BE2C (cell line): ENCODE data around the gene TFDP2.
"Not testable (repeated sequence)": the region's sequence is repeated elsewhere in the genome, so short reads cannot be mapped to it uniquely, and the experiment has no call there.

Experiments
- DNase-seq: peaks from one replicate; pipeline ENCODE4 v3.0.0-alpha.2; 2020
- H3K27me3 ChIP-seq: fragments of 250-450 bp; sonication (Bioruptor Pico); 2 replicates; pipeline ENCODE4 v1.5.1; 2020; ENCODE audit warnings: mild to moderate bottlenecking
- H3K36me3 ChIP-seq: fragments of 250-450 bp; sonication (Bioruptor Pico); 2 replicates; pipeline ENCODE4 v1.5.1; 2020; ENCODE audit warnings: mild to moderate bottlenecking
- H3K4me1 ChIP-seq: fragments of 250-450 bp; sonication (Bioruptor Pico); 2 replicates; pipeline ENCODE4 v1.5.1; 2020
- H3K4me3 ChIP-seq: 2 replicates; pipeline ENCODE4 v1.5.1; 2011; ENCODE audit warnings: low read depth, low read length
- H3K9me3 ChIP-seq: fragments of 250-450 bp; sonication (Bioruptor Pico); 2 replicates; pipeline ENCODE4 v1.5.1; 2020
- TF ChIP-seq, protein P1 (sequence below): IDR thresholded peaks from 2 replicates; pipeline ENCODE4 v1.5.1; 2012; ENCODE audit warnings: mild to moderate bottlenecking, low read depth, low read length

Gene TFDP2

DNA sequence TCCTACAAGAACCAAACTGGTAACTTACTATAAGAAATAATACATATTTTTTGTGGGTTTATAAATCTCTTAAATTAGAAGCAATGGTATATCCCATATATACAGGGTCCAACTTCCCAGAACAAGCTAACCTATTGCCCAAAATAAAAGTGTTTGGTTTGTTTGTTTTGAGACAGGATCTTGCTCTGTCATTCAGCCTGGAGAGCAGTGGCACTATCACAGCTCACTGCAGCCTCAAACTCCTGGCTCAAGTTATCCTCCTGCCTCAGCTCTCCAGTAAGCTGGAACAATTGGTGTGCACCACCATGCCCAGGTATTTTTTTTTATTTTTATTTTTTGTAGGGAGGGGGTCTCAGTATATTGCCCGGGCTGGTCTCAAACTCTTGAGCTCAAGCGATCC lies 135.4 kb downstream of the TFDP2 start:
- H3K4me1 ChIP-seq: no peaks in the 10 kb centered on the region
- no peak for DNase-seq
- no peaks in the 10 kb centered on the region for H3K27me3 ChIP-seq
- H3K36me3 ChIP-seq: no peaks in the 10 kb centered on the region
- TF ChIP-seq, protein P1, sequence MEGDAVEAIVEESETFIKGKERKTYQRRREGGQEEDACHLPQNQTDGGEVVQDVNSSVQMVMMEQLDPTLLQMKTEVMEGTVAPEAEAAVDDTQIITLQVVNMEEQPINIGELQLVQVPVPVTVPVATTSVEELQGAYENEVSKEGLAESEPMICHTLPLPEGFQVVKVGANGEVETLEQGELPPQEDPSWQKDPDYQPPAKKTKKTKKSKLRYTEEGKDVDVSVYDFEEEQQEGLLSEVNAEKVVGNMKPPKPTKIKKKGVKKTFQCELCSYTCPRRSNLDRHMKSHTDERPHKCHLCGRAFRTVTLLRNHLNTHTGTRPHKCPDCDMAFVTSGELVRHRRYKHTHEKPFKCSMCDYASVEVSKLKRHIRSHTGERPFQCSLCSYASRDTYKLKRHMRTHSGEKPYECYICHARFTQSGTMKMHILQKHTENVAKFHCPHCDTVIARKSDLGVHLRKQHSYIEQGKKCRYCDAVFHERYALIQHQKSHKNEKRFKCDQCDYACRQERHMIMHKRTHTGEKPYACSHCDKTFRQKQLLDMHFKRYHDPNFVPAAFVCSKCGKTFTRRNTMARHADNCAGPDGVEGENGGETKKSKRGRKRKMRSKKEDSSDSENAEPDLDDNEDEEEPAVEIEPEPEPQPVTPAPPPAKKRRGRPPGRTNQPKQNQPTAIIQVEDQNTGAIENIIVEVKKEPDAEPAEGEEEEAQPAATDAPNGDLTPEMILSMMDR: no peak
- no peak overlapping the region for H3K4me3 ChIP-seq
- no peaks in the 10 kb centered on the region for H3K9me3 ChIP-seq

GRCh38 chr3:142013326-142013980 lies 135.9 kb downstream of the TFDP2 start:
- Histone ChIP-seq H3K4me3 (no peak overlapping the region), H3K27me3 (no peaks in the 10 kb centered on the region)
- DNase-seq: no peak

DNA sequence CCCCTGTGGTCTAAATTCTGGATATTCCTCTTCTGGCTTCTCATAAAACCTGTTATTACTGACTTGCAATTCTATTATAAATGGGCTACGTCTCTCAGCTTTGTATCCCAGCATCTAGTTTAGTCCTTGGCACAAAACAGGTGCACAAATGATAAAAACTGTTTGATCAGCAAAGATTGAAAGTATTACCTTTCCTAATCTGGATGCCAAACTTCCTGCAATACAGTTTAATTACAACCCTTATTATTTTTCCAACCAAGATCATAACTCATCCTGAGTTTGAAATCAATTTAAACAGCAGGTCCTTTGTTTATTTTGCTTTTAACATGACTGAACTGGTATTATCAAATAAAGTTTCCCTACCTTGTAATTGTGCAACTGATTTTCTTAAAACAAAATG lies 140.3 kb downstream of the TFDP2 start:
- no peaks in the 10 kb centered on the region for H3K36me3 ChIP-seq
- no peaks in the 10 kb centered on the region for H3K4me1 ChIP-seq
- no peak overlapping the region for H3K4me3 ChIP-seq
- TF ChIP-seq, protein P1: no peak
- no peaks in the 10 kb centered on the region for H3K27me3 ChIP-seq
- H3K9me3 ChIP-seq: no peaks in the 10 kb centered on the region
- no peak for DNase-seq

More at GRCh38 chr3:142013326-142013980, 135.9 kb downstream of the TFDP2 start:
- no peaks in the 10 kb centered on the region for H3K9me3 ChIP-seq
- H3K4me1 ChIP-seq: no peaks in the 10 kb centered on the region
- H3K36me3 ChIP-seq: no peaks in the 10 kb centered on the region
- TF ChIP-seq, protein P1: no peak

GRCh38 chr3:142007710-142008399 lies 141.5 kb downstream of the TFDP2 start:
- no peaks in the 10 kb centered on the region for H3K36me3 ChIP-seq
- no peak overlapping the region for H3K4me3 ChIP-seq
- H3K9me3 ChIP-seq: no peaks in the 10 kb centered on the region
- peak; percentile 77 for DNase-seq
- TF ChIP-seq, protein P1: no peak
- no peaks in the 10 kb centered on the region for H3K27me3 ChIP-seq
- no peaks in the 10 kb centered on the region for H3K4me1 ChIP-seq

DNA sequence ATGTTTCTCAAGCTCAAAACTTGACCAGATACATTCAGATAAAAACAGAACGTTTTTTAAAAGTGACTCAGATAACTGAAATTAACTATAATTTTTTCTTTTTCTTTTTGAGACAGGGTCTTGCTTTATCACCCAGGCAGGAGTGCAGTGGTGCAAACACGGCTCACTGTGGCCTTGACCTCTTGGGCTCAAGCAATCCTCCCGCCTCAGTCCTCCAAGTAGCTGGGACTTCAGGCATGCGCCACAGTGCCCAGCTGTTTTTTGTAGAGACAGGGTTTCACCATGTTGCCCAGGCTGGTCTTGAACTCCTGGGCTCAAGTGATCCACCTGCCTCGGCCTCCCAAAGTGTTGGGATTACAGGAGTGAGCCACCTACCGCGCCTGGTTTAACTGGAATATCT lies 144.4 kb downstream of the TFDP2 start:
- DNase-seq, H3K27me3 ChIP-seq, H3K36me3 ChIP-seq, H3K4me1 ChIP-seq, H3K9me3 ChIP-seq, H3K4me3 ChIP-seq: not testable (repeated sequence)

DNA sequence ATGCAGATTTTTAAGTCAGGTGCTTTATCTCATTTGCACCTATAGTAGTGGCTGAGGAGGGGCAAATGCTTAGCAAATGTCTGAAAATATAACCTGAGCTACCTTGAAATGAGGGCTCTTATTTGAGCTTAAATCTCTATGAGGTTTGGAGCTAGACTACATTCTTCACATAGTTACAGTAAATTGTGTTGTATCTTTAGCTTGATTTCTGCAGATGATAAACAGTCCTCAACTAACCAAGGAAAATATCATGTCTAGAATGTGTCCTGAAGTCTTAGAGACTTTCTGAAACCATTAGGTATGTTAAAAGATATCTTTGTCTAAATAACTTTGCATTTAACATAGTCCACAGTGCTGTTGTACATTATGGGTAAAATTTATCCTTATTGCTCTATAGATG lies 145.3 kb downstream of the TFDP2 start:
- Histone ChIP-seq H3K27me3 (no peaks in the 10 kb centered on the region), H3K4me3 (no peak overlapping the region), H3K4me1 (no peaks in the 10 kb centered on the region), H3K36me3 (no peaks in the 10 kb centered on the region), H3K9me3 (no peaks in the 10 kb centered on the region)
- TF ChIP-seq, protein P1: no peak
- no peak for DNase-seq
